GM20000 (cell line): ENCODE results near the gene HDAC4.

ENCODE experiments used
- DNase-seq: peaks from one replicate; pipeline ENCODE4 v3.0.0; 2012; ENCODE audit warnings: low spot score
- CTCF ChIP-seq: IDR thresholded peaks from 2 replicates; pipeline ENCODE4 v1.5.1; 2012; ENCODE audit warnings: mild to moderate bottlenecking, control low read depth; ENCODE audit errors: extremely low read depth, missing control alignments

The HDAC4 gene

GRCh38 chr2:239409976-239410375 lies 9.2 kb upstream of the HDAC4 start:
- no peak for DNase-seq
- no peak for TF ChIP-seq CTCF

- TF ChIP-seq CTCF: no peak
- DNase-seq: no peak
Observed at GRCh38 chr2:239407112-239407511, 6.3 kb upstream of the HDAC4 start.

GRCh38 chr2:239406316-239406995 lies 5.6 kb upstream of the HDAC4 start:
- no peak for TF ChIP-seq CTCF

GRCh38 chr2:239405071-239405470 lies 4.3 kb upstream of the HDAC4 start:
- no peak for TF ChIP-seq CTCF
- DNase-seq: no peak

More at GRCh38 chr2:239406316-239406995, 5.6 kb upstream of the HDAC4 start:
- no peak for DNase-seq

GRCh38 chr2:239402666-239403065 lies 1.8 kb upstream of the HDAC4 start:
- no peak for DNase-seq
- no peak for TF ChIP-seq CTCF

- no peak for TF ChIP-seq CTCF
- DNase-seq: no peak
Observed at GRCh38 chr2:239401881-239402233, 1.0 kb upstream of the HDAC4 start.

GRCh38 chr2:239401067-239401880 lies 454 bp upstream of the HDAC4 start:
- TF ChIP-seq CTCF: no peak
- DNase-seq: peak; percentile 100
